Mononuclear cell (primary cell): ENCODE results near the gene LGR4. TPM values are rescaled to one million over a fixed set of nuclear protein-coding genes. Genes with fewer than 3 reads are reported as not detected.
A peak's percentile ranks its signal among the peaks of the same experiment; 100 is the strongest.

Source experiments
- H3K27me3 ChIP-seq: 2 replicates; pipeline ENCODE4 v1.6.0; 2011; ENCODE audit warnings: low read length, control low read depth; ENCODE audit not compliant: insufficient read depth
- H3K4me1 ChIP-seq: 2 replicates; pipeline ENCODE4 v1.5.1; 2011; ENCODE audit warnings: mild to moderate bottlenecking, low read length, control low read depth; ENCODE audit not compliant: insufficient read depth
- H3K4me3 ChIP-seq: 2 replicates; pipeline ENCODE4 v1.5.1; 2011; ENCODE audit warnings: mild to moderate bottlenecking, low read length, moderate library complexity
- H3K9me3 ChIP-seq: 2 replicates; pipeline ENCODE4 v1.5.1; 2011; ENCODE audit warnings: low read depth, mild to moderate bottlenecking, control low read depth, low read length
- total RNA-seq: library from RNA; depleted of rRNA; stranded (reverse); fragments of >200 nt; gene quantifications from one replicate; pipeline ENCODE4 v1.2.3, GENCODE V29; 2012

LGR4 gene
- total RNA-seq, 1 donor = 2.3 TPM

DNA sequence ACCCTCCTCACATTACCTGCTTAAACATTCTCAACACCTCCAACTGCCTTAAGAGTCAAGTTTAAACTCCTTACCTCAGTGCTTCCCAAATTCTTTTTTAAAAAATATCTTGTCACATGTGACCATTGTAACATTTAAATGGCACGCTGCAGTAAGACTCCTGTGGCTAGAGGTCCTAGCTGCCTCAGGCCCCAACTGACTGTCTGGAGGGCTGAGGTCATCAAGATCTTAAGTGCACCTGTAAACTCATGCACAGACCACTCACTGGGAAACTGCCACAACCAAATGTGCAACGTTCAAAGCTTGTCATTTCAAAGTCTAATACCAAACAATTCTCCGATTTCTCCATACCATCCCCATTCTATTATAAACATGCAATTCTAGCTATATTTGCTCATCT lies 93.1 kb downstream of the LGR4 start:
- Histone ChIP-seq H3K4me3 (no peak overlapping the region), H3K4me1 (no peaks in the 10 kb centered on the region), H3K27me3 (no peaks in the 10 kb centered on the region), H3K9me3 (no peaks in the 10 kb centered on the region)

DNA sequence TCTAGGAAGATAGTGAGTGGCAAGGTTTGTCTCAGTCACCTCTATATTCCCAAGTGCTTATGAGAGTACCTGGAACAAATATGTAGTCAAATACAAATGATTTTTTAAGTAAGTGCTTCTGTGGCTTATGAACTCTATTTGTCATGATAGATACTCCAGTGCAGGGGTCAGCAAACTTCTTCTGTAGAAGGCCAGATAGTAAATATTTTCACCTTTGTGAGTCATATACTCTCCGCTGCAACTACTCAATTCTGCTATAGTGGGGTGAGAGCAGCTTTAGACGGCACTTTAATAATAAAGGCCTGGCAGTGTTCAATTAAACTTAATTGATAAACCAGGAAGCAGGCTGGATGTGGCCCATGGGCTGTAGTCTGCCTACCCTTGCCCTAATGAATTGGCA lies 97.2 kb downstream of the LGR4 start:
- no peak overlapping the region for H3K4me3 ChIP-seq
- H3K9me3 ChIP-seq = no peaks in the 10 kb centered on the region
- no peaks in the 10 kb centered on the region for H3K27me3 ChIP-seq
- no peaks in the 10 kb centered on the region for H3K4me1 ChIP-seq

DNA sequence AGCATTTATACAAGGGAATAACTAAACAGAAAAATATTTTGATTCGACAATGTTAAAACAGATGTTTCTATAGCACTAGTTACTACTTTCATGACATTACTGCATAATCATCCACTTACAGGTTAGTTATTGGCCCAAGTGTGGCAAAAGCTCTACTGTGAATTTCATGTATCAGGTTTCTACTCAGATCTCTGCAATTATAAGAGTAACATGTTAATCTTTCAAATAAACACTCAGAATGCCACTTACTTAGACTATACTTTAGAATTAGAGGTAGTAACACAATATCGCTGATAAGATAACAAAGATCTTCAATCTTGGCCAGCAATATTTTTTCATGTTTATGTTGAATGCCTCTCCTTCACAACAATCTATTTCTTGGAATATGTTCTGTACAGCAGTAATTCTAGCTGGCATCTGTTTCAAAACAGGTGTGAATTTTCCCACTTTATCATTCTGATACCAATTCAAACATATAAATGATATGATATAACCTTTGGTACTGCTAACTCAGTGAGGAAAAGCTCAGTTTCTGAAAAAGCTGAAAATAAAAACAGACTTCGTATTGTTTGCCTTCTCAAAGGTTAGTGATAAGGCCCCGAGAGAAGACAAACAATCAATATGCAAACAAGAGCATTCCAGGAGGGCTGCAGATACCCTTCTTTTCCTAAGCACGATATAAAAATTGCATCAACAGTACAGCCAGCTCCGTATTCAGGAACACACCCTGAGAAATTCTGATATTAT lies 98.6 kb downstream of the LGR4 start:
- Histone ChIP-seq H3K9me3 (no peaks in the 10 kb centered on the region), H3K27me3 (no peaks in the 10 kb centered on the region), H3K4me1 (no peaks in the 10 kb centered on the region), H3K4me3 (no peak overlapping the region)

DNA sequence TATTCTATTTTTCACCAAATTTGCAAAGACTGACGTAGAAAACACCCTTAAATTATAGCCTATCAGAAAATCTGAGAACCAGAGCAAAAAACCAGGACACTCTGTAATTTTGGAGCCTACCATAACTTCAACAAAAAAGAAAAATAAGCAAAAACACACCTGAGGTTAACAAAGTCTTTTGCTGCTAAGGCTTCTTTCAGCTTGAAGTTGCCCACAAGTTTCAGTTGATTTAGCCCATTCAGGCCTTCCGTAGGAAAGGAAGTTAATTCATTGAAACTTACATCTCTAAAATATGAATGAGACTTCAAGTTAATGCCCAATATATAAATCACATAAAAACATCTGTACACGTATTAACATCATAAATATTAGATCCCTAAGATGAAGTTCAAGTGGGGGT lies 99.2 kb downstream of the LGR4 start:
- Histone ChIP-seq H3K4me3 (no peak overlapping the region), H3K9me3 (no peaks in the 10 kb centered on the region), H3K27me3 (no peaks in the 10 kb centered on the region), H3K4me1 (no peaks in the 10 kb centered on the region)

DNA sequence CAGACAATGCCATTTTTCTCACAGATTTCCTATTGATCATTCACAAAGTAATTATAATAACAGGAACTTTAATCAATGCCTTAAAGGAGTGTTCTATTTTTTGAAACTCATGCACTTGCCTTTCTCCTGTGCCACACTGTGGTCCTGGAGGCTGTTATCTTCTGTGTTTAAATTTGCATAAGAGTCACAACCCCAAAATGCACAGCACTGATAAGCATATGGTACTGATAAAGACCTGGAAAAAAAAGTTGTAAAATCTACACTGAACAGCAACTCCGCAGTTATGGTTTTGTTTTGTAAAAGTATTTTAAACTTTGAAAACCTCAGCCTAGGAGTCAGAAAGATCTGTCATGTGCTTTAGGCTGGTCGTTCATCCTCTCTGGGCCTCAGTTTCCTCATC lies 100.4 kb downstream of the LGR4 start:
- no peaks in the 10 kb centered on the region for H3K4me1 ChIP-seq
- H3K9me3 ChIP-seq = no peaks in the 10 kb centered on the region
- no peak overlapping the region for H3K4me3 ChIP-seq
- no peaks in the 10 kb centered on the region for H3K27me3 ChIP-seq

DNA sequence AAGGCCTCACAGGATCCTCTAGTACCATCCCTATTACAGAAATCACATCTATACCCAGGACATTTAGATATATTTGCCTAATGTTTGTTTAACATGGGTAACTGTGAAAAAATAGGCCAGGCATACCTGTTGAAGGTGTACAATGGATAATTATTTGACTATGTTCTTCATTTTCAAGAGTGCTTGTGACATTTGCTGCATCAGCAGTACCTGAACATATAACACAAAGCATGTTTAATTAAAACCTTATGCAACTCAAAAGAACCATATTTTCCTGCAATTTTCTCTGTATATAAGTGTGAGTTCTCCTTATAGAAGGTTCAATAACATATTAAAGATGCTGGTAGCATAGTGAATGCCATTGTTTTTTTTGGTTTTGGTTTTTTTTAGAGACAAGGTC lies 101.1 kb downstream of the LGR4 start:
- H3K4me1 ChIP-seq = no peaks in the 10 kb centered on the region
- no peaks in the 10 kb centered on the region for H3K9me3 ChIP-seq
- no peaks in the 10 kb centered on the region for H3K27me3 ChIP-seq
- no peak overlapping the region for H3K4me3 ChIP-seq

DNA sequence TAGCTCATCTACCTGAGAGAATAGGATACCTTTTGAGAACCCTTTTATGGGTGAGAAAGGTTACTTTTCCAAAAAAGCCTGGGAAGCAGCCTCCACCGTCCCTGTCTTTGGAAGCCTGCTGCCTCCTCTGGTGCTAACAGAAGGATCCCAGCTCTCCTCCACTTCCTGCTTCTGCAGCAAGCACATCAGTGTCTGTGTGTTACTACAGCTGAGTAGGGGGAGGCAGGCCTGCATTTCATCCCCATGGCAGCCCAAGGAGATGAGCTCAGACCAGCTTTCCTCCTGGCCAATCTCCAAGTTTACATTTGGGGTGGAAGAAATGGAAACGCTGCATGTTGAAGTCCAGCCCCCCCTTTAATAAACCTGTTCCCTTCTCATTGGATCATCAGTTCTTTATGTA lies 102.2 kb downstream of the LGR4 start:
- H3K4me3 ChIP-seq = no peak overlapping the region
- no peaks in the 10 kb centered on the region for H3K27me3 ChIP-seq
- no peaks in the 10 kb centered on the region for H3K9me3 ChIP-seq
- no peaks in the 10 kb centered on the region for H3K4me1 ChIP-seq

DNA sequence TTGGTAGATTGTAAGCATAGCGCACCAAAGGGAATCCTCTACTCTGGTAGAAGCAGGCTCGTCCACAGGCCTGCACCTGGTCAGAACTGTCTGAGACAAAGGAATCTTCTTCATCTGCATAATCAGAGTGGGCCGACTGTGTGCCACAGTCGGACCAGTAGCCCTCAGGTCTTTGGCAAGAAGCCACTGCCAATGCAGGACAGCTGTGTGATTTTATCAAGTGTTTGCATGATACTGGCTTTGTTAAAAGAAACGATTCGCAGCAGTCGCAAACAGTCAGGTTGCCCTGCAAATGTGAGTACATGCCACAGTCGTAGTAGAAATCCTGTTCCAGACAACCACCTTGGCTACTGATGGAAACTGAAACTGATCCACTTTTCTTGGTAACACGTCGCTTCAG lies 104.7 kb downstream of the LGR4 start:
- H3K4me3 ChIP-seq = no peak overlapping the region
- no peaks in the 10 kb centered on the region for H3K27me3 ChIP-seq
- no peaks in the 10 kb centered on the region for H3K9me3 ChIP-seq
- H3K4me1 ChIP-seq = peaks cover 6% of the 10 kb centered on the region

DNA sequence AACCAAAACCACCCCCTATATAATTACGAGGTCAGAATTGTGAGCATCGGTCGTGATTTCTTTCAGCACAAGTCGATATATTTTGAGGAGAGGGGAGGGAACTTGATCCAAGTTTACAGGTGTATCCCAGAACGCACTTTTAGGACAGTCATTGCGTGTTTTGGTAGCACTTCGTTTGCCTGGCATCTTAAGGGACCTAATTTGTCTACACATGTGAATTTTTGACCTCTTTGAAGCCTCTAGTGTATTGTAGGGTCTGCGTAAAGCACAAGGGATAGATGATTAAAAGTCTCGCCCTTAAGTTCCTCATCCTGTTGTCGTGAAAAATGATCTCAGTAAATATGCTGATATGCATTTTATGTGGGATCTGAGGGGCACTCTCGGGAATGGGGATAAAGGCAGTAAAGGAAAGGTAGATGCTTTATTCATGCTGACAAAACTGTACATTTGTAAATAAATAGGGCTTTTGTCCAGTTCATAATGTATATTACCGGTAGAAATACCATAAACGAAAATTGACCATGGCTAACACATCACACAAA lies 108.9 kb downstream of the LGR4 start:
- peaks cover 14% of the 10 kb centered on the region for H3K4me1 ChIP-seq
- no peaks in the 10 kb centered on the region for H3K27me3 ChIP-seq
- peak overlapping the region; percentile 61 for H3K4me3 ChIP-seq
- no peaks in the 10 kb centered on the region for H3K9me3 ChIP-seq

DNA sequence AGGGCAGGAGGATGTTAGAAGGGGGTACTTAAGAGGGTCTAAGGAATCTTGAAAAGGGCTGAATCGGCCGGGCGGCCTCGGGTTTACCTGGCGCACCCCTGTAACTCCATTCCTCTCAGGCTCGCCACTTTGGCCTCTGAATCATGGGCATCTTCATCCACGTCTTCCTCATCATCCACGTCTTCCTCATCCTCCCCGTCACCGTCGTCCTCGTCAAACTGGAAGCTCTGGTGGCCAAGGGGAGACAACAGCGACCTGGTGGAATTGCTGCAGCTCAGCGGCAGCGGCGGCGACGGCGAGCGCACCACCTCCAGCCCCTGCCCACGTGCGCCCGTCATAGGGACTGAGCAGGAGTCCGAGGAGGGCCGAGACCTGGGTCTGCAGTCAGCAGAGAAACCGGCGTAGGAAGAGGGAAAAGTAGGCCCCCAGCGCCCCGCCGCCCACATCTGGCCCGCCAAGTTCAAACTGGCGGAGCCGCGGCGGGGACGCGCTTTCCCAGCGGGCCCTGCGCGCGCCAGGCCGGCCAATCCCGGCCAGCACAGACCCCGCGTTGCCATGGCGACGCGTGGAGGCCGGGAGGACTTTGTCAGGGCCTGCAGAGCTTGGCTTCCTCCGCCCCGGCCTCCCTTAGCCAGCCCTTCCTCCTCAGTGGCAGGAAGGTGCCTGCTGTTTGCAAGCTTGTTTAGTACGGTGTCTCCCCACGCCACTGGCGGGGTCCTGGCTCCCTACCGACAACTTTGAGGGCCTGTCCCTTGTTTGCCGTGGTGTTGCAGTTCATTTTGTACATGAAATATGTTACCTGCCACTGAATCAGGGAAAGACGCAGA lies 109.6 kb downstream of the LGR4 start, which contains the start of gene CCDC34:
Gene CCDC34, minus strand, starts transcription at position 467 of the 827 bp plus-strand sequence. Its CDS starts 21 bp downstream, at position 446.
- Histone ChIP-seq H3K27me3 (no peaks in the 10 kb centered on the region), H3K9me3 (no peaks in the 10 kb centered on the region), H3K4me1 (peaks cover 14% of the 10 kb centered on the region), H3K4me3 (peak within 1 kb of the TSS; percentile 61)

DNA sequence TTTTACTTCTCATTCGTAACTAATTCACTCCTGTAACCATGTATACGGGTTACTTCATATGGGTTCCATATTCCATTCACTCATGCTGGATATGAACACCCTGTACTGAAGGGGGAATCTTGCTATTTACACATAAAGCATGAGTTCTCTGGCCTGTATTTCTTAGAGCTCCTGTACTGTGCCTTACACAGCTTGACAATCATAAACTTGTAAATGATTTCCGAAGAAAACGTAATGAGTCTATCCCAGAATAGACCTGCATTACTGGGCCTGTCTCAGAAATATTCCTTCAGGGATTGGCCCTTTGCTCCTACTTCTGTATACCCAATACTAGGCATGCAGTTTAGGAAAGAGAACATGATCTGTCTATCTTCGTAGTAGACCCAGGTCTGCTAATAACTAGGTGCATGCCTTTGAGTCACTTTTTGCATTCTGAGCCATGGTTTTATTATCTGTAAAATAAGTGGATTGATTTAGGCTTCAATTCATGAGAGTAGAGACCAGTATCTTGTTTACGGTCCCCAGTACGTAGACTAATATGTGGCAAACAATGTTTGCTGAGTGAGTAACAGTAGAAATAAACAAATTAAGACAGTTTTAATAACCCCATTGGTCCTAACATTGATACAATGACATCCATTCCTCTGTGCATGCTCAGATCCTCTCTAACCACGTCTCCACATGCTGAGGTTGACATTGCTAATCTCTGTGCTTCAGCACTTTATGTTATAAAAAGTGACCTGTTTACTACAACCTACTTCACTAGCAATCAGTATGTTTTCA lies 110.8 kb downstream of the LGR4 start:
- Histone ChIP-seq H3K4me3 (no peak overlapping the region), H3K9me3 (no peaks in the 10 kb centered on the region)

DNA sequence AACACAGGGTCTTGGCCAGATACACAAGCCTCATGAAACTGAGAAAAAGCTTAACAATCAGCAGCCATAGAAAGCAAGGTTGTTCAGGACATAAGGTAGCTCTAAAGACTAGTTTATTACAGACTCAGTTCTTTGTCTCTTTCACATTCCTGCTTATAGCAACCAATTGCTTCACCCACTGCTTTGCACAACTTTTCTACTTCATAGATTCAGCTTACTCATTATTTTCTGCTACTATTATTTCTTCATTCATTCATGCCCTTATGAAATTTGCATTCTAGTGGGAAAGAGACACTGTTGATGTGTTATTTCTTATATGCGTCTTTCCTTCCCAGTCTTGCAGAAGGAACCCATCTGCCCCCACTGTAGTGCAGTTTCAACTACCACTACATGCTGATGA lies 114.3 kb downstream of the LGR4 start:
- Histone ChIP-seq H3K4me1 (peaks cover 10% of the 10 kb centered on the region), H3K4me3 (no peak overlapping the region), H3K27me3 (no peaks in the 10 kb centered on the region), H3K9me3 (no peaks in the 10 kb centered on the region)

More for the DNA sequence above, 110.8 kb downstream of the LGR4 start:
- H3K27me3 ChIP-seq = no peaks in the 10 kb centered on the region
- peaks cover 14% of the 10 kb centered on the region for H3K4me1 ChIP-seq

DNA sequence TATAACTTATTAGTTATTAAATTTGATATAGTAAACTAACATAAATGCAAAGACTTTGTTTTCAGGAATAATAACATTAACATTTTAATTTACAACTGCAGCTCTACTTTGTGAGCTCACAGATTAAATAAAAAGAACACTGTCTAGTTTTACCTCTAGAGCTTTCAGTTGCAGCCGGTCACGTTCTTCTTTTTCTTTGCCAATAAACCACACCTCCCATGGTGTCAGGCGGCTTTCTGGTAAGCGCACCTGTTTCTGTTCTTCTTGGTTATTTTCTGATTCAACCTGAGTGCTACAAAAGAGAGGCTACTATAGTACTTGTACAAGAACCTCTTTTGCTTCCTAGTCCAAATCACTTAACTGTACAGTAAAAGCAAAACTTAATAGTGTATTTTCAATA lies 115.3 kb downstream of the LGR4 start:
- Histone ChIP-seq H3K27me3 (no peaks in the 10 kb centered on the region), H3K4me3 (no peak overlapping the region), H3K9me3 (no peaks in the 10 kb centered on the region), H3K4me1 (peaks cover 3% of the 10 kb centered on the region)

DNA sequence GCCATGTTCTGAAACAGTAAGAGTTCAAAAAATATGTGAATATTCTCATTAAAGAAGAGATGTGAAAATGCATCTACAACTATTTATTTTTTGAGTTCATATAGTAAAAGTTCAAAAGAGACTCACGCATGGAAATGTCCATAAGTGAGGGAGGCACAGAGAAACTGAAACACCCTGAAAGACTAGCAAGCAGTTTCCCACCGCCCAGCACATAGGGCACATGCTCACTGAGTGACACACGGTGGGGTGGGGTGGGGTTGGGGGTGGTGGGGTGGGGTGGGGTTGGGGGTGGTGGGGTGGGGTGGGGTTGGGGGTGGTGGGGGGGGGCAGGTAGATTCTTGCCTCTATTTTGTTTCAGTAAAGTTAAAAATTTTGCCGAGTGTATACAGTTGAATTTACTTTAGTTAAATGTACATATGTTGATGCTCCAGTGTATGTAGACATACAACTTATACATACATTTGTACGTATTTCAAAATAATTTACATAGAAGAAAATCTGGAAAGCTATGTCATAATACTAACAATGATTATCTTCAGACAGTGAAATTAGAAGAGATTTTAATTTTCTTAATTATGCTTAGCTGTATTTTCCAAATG lies 115.9 kb downstream of the LGR4 start:
- Histone ChIP-seq H3K27me3 (no peaks in the 10 kb centered on the region), H3K4me1 (no peaks in the 10 kb centered on the region), H3K4me3 (no peak overlapping the region), H3K9me3 (no peaks in the 10 kb centered on the region)
